Dermis microvascular lymphatic vessel endothelial cell (primary cell): ENCODE measurements around the gene AP1M2. TPM values are rescaled to one million over a fixed set of nuclear protein-coding genes. Genes with fewer than 3 reads are reported as not detected.

ENCODE experiments used
- DNase-seq, 2 donors: peaks; one replicate each; pipeline versions ENCODE4 v3.0.0 to v3.0.0-alpha.2; 2010; ENCODE audit warnings: low read depth in 2 of 2
- total RNA-seq: library from RNA; depleted of rRNA; stranded (reverse); fragments of >200 nt; gene quantifications from 2 replicates; pipeline ENCODE4 v1.2.1, GENCODE V29; 2014

Gene AP1M2
- total RNA-seq = not detected in 2 replicates

- DNase-seq = no peak
Measured at GRCh38 chr19:10587022-10587838, at the start of gene AP1M2. AP1M2 (minus strand) TSS chr19:10587312; CDS start chr19:10587231, 81 bp downstream.

GRCh38 chr19:10636304-10636972 lies 49.3 kb upstream of the AP1M2 start:
- DNase-seq = no peak

GRCh38 chr19:10634963-10635362 lies 47.9 kb upstream of the AP1M2 start:
- no peak for DNase-seq

GRCh38 chr19:10634430-10634829 lies 47.3 kb upstream of the AP1M2 start:
- no peak for DNase-seq

- DNase-seq = peak in 1 of 2 donors; percentile 49
Measured at GRCh38 chr19:10631874-10632273, 44.8 kb upstream of the AP1M2 start.

- no peak for DNase-seq
Measured at GRCh38 chr19:10625762-10626138, 38.6 kb upstream of the AP1M2 start.

- peak in 1 of 2 donors; percentile 50 for DNase-seq
Measured at GRCh38 chr19:10625003-10625761, 38.1 kb upstream of the AP1M2 start, which contains the start of gene SLC44A2. SLC44A2 (plus strand) TSS chr19:10625553; CDS start chr19:10625634, 81 bp downstream.

- no peak for DNase-seq
Measured at GRCh38 chr19:10624585-10624984, 37.5 kb upstream of the AP1M2 start.

- no peak for DNase-seq
Measured at GRCh38 chr19:10621966-10622365, 34.9 kb upstream of the AP1M2 start.

GRCh38 chr19:10620786-10621185 lies 33.7 kb upstream of the AP1M2 start:
- DNase-seq = no peak

- DNase-seq = no peak
Measured at GRCh38 chr19:10618846-10619245, 31.7 kb upstream of the AP1M2 start.

GRCh38 chr19:10617409-10618121 lies 30.5 kb upstream of the AP1M2 start:
- DNase-seq = no peak

GRCh38 chr19:10615429-10616023 lies 28.4 kb upstream of the AP1M2 start:
- no peak for DNase-seq

GRCh38 chr19:10612499-10613119 lies 25.5 kb upstream of the AP1M2 start:
- DNase-seq = no peak

- DNase-seq = no peak
Measured at GRCh38 chr19:10611907-10612306, 24.8 kb upstream of the AP1M2 start.

GRCh38 chr19:10604460-10604980 lies 17.4 kb upstream of the AP1M2 start:
- DNase-seq = peak; percentile 34 to 51

- DNase-seq = peak in 1 of 2 donors; percentile 81
Measured at GRCh38 chr19:10603873-10604459, 16.9 kb upstream of the AP1M2 start.

GRCh38 chr19:10603084-10603872 lies 16.2 kb upstream of the AP1M2 start:
- DNase-seq = peak; percentile 48 to 59
